SKM-1 treated with dmso at 0.1 percent for 144 hours (cell line): ENCODE data around the gene ALPL.

Experiments
- DNase-seq: peaks from one replicate; lab custom pipeline; 2025; ENCODE audit not compliant: unreplicated experiment; lab: John Stamatoyannopoulos, UW

The ALPL gene

GRCh38 chr1:21596174-21596573 is 87.0 kb downstream of the ALPL start:
- DNase-seq = no peak

DNA sequence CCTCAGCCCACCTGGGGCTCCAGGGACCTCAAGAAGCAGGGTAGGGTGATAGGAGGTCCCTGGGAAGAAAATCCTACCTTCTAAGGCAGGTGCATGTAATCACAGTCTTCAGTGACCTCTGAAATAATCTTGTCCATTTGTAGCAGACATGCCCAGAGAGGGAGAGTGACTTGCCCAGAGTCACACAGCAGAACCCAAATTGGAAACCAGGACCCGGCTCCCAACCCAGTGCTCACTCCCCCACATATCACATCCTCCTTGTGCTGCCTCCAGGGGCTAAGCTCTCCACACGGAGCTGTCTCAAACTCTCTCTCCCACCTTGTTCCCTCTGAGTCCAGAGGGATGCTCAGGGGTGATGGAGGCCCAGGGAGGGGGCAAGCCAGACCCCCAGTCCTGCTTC is 87.4 kb downstream of the ALPL start:
- no peak for DNase-seq

DNA sequence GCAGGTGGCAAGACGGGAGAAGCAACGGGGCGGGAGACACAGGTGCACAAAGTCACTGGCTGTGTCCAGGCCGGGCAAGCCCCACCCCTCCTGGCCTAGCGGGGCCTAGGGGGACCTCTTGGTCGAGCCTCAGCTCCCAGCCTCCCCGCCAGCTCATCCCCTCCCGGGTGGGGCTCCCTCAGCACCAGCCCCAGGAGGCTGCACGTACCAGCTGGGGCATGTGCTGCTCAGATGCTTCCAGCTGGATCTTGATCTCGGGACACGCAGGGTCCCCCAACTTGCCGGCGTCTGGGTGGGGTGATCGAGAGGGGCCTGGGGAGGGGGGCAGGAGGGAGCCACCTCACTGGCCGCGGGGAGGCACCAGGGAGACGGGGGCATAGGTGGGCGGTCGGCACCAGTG is 88.5 kb downstream of the ALPL start:
- no peak for DNase-seq

DNA sequence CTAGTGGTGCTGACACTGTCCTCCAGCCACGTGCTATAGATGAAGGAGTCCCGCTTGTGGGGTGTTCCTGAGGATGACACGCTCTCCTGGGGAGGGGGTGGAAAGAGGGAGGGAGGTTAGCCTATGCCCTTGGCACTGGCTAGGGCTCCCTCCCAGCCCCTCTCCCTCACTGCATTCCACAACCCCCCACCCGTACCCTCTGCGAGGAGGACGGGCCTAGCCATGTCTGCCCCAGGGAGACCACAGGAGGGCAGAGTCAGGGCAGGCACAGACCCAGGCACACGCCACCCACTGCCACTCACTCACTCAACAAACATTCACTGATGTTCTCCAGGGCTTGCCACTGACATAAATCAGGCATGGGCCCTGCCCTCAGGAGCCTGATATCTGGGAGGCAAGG is 89.2 kb downstream of the ALPL start:
- DNase-seq = no peak

DNA sequence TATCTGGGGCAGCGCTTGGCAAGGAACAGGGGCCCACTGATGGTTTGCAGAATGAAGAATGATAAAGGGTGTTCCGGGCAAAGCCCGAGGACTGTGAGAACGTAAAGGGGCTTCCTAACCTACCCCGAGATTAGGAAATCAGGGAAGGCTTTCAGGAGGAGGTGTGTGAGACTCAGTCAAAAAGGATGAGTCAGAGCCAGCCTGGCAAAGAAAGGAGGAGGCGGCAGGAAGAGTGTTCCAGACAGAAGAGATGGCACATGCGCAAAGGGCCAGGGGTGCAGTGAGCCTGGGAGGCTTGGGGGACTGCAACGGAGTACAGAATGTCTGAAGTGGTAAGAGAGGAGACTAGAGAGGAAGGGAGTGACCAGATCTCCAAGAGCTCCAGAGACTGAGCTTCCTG is 89.7 kb downstream of the ALPL start:
- DNase-seq = no peak

DNA sequence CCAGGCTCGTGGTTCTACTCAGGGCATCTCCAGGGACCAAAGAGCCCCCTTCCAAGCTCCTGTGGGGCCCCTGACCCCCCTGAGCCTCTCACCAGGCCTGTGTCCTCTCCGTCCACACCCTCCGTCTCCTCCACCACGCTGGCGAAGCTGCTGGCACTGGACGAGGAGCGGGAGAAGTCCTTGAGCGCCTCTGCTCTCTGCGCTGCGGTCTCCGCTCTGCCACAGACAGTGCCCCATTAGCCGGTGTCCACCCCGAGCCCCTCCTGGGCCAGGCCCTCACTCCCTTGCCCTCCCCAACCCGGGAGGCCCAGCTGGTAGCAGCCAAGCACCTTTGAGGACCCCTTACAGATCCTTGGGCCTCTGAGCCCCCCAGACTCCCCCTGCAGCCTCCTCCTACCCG is 90.2 kb downstream of the ALPL start:
- no peak for DNase-seq

GRCh38 chr1:21601278-21602048 is 92.2 kb downstream of the ALPL start:
- no peak for DNase-seq

GRCh38 chr1:21603177-21604138 is 94.2 kb downstream of the ALPL start:
- no peak for DNase-seq

DNA sequence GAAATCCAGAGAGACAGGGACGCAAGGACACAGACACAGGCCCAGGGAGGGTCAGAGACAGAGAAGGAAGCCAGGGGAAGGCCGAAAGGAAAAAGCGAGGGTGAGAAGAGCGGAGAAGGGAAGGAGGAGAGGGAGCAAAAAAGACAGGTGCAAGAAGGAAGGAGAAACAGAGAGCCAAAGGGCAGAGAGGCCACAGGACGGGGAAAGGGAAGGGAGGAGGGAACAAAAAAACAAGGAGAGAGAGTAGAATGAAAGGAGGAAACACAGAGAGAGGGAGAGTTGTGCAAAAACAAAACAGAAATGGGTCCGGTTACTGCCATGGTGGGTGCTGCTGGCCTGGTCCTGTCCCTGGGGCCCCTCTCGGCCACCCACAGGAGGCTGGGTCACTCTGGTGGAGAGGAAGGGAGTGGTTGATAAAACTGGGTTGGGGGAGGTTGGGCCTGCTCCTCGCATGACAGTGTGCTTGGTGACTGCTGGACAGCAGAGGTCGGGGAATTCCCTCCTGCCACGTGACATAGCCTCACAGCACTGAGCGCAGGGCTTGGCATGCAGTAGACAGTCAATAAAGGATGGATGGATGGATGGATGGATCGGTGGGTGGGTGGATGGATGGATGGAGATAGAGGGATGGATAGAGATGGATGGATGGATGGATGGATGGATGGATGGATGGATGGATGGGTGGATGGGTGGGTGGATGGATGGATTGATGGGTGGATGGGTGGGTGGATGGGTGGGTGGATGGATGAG is 95.2 kb downstream of the ALPL start:
- no peak for DNase-seq

- DNase-seq = no peak
These were observed 95.9 kb downstream of the ALPL start for GRCh38 chr1:21605012-21605715.

GRCh38 chr1:21605964-21606705 is 96.9 kb downstream of the ALPL start:
- DNase-seq = no peak

DNA sequence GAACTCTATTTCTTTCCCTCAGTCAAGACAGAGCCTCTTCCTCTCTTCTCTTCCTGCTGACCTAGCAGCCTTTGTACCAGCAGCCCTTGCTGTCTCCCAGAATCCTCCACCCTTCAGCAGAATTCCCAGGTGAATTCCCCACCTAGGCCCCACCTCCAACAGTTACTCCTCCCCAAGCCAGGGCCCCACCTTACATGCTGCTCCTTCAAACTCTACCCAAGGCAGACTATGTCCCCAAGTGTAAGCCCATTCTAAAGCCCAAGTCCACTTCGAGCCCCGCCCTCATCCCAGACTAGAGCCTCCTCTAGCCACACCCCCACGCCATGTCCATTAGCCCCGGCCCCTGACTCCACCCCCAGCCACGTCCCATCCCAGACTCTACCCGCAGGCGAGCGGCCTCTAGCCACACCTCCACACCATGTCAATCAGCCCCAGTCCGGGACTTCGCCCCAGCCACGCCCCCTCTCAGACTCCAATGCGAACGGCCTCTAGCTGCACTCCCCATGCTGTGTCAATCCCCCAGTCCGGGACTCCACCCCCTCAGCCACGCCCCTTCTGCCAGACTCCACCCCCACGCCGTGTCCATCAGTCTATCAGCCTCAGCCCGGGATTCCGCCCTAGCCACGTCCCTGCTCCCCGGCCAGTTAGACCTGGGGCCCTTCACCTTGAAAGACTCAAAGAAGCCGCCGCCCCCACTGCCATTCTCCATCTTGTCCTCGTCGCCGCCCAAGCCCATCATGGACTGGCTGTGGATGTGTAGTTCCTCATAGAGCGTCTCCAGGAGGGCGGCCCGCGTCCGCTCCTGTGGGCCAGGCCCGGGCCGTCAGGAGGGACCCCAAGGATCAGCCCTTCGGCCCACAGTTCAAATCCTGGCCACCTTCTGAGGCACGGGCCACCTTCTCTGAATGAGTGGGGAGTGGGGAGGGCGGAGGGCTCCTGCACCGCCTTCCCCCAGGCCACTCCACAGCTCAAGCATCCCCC is 98.6 kb downstream of the ALPL start:
- DNase-seq = no peak

- no peak for DNase-seq
These were observed 99.6 kb downstream of the ALPL start for GRCh38 chr1:21608798-21609197.

DNA sequence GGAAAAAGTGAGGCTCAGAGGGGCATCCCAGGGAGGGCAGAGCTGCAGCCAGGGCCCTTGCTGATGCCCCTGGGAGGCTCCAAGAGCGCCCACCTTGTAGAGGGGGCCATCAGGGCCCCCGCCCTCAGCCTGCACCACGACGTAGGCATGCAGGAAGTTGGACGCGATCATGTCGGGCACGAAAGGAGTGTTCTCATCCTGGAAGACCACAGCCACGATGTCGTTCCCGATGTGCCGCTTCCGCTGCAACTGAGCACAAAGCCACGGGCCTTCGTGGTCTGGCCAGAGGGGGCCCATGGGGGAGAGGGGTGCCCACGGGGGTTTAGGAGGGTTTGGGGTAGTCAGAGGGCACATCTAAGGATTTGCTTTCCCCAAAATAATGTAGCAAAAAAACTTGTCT is 100.8 kb downstream of the ALPL start:
- no peak for DNase-seq

DNA sequence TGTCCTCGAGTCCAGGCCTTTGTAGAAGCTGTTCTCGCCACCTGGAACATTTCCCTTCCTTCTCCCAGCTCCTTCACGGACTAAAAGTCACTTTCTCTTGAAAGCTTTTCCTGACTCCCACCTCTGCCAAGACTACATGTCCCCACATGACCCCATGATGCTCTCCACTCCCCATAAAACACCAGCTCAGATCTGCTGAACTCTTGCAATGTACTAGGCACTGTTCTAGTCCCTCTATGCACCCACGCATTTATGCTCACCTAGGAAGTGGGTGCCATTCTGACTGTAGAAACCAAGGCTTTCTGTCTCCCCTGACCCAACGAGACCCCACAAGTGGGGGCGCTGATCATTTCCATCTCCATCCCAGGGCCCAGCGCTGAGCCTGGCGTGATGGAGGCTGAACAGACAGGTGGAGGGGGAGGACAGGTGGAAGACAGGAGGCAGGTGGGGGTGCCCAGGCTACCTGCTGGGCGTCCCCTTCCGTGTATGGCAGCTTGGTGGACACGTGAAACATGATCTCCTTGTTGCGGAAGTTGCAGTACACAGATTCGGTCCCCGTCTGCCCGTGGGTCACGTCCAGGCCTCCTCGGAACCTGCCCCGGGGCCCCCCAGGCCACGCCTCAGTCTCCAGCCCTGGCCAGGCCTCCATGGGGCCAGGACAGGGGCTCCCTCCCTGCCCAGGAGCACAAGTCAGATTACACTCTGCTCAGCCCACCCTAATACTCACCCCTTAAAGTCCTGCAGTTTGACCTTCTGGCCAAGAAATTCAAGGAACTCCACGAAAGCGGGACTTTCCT is 102.0 kb downstream of the ALPL start:
- DNase-seq = no peak

DNA sequence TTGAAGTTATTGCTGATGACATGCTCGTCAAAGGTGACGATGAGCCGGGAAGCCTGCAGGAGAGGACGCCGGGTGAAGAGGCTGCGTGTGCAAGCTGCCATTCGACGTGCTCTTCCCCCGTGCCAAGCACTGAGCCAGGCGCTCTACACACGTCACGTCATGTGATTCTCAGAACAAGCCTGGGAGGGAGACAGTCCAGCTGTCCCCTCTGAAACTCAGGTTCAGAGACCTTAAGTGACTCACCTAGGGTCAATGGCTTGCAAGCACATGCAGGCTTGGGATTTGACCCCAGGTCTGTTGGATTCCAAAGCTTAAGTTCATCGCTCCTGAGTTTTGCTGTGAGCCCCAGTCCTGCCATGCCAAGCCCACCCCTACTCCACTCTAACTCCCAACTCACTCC is 102.8 kb downstream of the ALPL start:
- no peak for DNase-seq

GRCh38 chr1:21613072-21613867 is 104.0 kb downstream of the ALPL start:
- DNase-seq = no peak
